Measurements from ENCODE around the gene MRPL48.
"Not testable (repeated sequence)": the region's sequence is repeated elsewhere in the genome, so short reads cannot be mapped to it uniquely, and the experiment has no call there.

Gene MRPL48

GRCh38 chr11:73787643-73788558 lies at the start of gene MRPL48:
Gene MRPL48 (plus strand): TSS chr11:73787874. CDS start chr11:73787972, 98 bp downstream.
- DNase-seq (peak; percentile 90), ATAC-seq (peak; percentile 100)

GRCh38 chr11:73743045-73743444 lies 44.6 kb upstream of the MRPL48 start:
- ATAC-seq (no peak), DNase-seq (no peak)

GRCh38 chr11:73746701-73747100 lies 41.0 kb upstream of the MRPL48 start:
- no peak for ATAC-seq

GRCh38 chr11:73747762-73748161 lies 39.9 kb upstream of the MRPL48 start:
- no peak for ATAC-seq

More at GRCh38 chr11:73746701-73747100, 41.0 kb upstream of the MRPL48 start:
- no peak for DNase-seq

GRCh38 chr11:73748300-73748699 lies 39.4 kb upstream of the MRPL48 start:
- no peak for DNase-seq

More at GRCh38 chr11:73747762-73748161, 39.9 kb upstream of the MRPL48 start:
- DNase-seq = no peak

GRCh38 chr11:73749118-73749517 lies 38.6 kb upstream of the MRPL48 start:
- DNase-seq = no peak
- ATAC-seq = no peak

More at GRCh38 chr11:73748300-73748699, 39.4 kb upstream of the MRPL48 start:
- ATAC-seq = no peak

GRCh38 chr11:73750228-73750627 lies 37.4 kb upstream of the MRPL48 start:
- DNase-seq = no peak
- ATAC-seq = no peak

GRCh38 chr11:73750862-73751261 lies 36.8 kb upstream of the MRPL48 start:
- ATAC-seq, DNase-seq: not testable (repeated sequence)

- DNase-seq (no peak), ATAC-seq (no peak)
These were observed 35.3 kb upstream of the MRPL48 start for GRCh38 chr11:73752216-73752867.

GRCh38 chr11:73752903-73753302 lies 34.8 kb upstream of the MRPL48 start:
- no peak for DNase-seq
- ATAC-seq = no peak

- no peak for ATAC-seq
- no peak for DNase-seq
These were observed 33.7 kb upstream of the MRPL48 start for GRCh38 chr11:73753938-73754337.

GRCh38 chr11:73755670-73756069 lies 32.0 kb upstream of the MRPL48 start:
- DNase-seq = no peak
- no peak for ATAC-seq

- no peak for DNase-seq
- no peak for ATAC-seq
These were observed 30.1 kb upstream of the MRPL48 start for GRCh38 chr11:73757598-73757997.

GRCh38 chr11:73758451-73758850 lies 29.2 kb upstream of the MRPL48 start:
- DNase-seq (no peak), ATAC-seq (no peak)

- ATAC-seq (no peak), DNase-seq (no peak)
These were observed 28.0 kb upstream of the MRPL48 start for GRCh38 chr11:73759610-73760134.

GRCh38 chr11:73760135-73760678 lies 27.5 kb upstream of the MRPL48 start:
- no peak for ATAC-seq
- peak; percentile 32 for DNase-seq

GRCh38 chr11:73760679-73761402 lies 26.8 kb upstream of the MRPL48 start, which contains the start of gene RAB6A:
Gene RAB6A (minus strand): TSS chr11:73761074. CDS start chr11:73760635, 439 bp downstream.
- peak; percentile 99 for DNase-seq
- peak; percentile 93 for ATAC-seq

GRCh38 chr11:73761403-73761945 lies 26.2 kb upstream of the MRPL48 start:
- DNase-seq = no peak
- ATAC-seq = peak; percentile 1

GRCh38 chr11:73762732-73763131 lies 24.9 kb upstream of the MRPL48 start:
- DNase-seq (no peak), ATAC-seq (no peak)

GRCh38 chr11:73766763-73767162 lies 20.9 kb upstream of the MRPL48 start:
- DNase-seq (no peak), ATAC-seq (no peak)

GRCh38 chr11:73770811-73771210 lies 16.9 kb upstream of the MRPL48 start:
- DNase-seq, ATAC-seq: not testable (repeated sequence)
